GM19023 (cell line): ENCODE results near the gene EIF4EBP3.

Experiments
- ATAC-seq: cut with Tn5 transposase; IDR thresholded peaks from one replicate; pipeline ENCODE4 v1.9.1; 2021; ENCODE audit warnings: mild to moderate bottlenecking, moderate library complexity; ENCODE audit not compliant: unreplicated experiment

Gene EIF4EBP3

DNA sequence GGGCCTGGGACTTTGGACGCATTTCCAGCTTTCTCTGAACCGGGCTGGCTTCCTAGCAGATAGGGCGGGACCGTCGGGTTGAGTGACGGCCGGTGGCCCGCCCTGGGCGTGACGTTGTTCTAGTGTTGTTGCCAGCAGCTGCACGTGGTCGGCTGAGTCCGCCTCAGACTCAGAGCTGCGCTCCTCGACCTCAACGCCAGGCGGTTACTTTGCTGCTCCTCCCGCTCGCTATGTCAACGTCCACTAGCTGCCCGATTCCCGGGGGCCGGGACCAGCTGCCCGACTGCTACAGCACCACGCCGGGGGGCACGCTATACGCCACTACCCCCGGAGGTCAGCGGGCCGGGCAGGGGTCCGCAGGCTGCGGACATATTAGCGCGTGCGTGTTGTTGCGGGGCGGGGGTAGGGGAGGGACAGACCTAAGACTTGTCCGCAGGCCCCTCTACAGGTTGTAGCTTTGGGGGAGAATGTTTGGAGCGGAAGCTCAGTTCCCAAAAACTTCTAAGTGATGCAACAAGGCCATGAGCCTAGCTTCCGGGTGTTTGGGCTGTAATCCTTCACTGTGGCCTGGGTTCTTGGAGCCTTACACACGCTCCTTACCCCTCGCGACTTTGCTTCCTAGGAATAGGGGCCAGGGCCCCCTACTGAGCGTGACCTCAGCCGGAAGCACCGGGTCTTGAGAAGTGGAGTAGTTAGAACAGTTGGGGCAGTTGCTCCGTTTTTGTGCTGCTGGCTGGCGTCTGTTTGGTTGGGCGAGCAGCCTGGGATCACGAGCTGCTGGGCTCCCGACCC lies at the start of gene EIF4EBP3:
EIF4EBP3 (plus strand) TSS at position 155 of the 792 bp plus-strand sequence; CDS start at position 231, 76 bp downstream.
- peak; percentile 99 for ATAC-seq

DNA sequence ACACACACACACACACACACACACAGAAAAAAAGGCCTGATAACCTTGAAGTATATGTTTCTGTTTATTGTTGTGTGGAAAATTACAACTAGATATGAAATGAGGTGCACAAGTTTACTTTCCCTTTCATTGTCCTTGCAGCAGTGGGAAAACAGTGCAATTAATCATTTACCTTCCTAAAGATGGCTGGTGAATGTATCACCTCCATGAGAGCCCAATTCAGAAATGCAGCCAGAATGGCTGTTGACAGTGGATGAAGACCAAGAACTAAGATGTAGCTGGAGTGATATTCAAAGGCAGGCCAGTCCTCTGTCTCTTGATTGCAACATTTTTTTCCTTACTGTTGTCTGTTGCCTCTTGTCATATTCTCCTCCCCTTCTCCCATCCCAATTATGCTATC lies 49.6 kb upstream of the EIF4EBP3 start:
- ATAC-seq: no peak

DNA sequence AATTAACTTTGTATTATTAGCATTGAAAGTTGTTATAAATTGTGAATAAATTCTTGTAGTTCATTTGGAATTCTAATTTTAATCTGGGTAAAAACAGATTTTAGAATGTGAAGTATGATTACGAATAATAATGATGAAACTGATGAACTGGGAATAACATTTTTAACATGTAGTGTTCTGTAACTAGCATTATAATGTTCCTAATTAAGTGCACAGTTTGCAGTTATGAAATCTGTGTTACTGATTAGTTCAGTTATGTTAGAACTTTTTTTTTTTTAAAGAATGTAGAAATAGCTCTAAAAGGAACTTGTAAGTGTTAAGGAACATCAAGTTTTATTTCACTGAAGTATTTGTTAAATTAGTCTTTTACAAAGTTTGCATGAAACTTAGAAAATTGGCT lies 48.9 kb upstream of the EIF4EBP3 start:
- ATAC-seq: no peak

DNA sequence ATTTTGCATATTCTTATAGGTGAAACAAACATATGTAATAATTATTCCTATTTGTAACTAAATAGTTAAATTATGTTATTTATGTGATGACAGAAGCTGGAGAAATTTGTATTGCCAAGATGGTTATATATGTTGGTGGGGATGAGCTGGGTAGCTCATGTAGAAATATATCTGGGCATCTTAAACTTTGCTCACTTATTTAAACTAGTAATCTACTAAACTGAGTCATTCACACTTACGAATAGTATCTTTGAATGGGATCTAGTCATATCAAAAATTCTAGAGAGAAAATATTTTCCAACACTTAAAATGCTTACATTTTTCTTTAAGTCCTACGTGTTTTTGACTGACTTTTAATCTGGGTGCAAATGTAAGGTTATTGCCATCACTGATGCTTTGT lies 44.6 kb upstream of the EIF4EBP3 start:
- no peak for ATAC-seq

DNA sequence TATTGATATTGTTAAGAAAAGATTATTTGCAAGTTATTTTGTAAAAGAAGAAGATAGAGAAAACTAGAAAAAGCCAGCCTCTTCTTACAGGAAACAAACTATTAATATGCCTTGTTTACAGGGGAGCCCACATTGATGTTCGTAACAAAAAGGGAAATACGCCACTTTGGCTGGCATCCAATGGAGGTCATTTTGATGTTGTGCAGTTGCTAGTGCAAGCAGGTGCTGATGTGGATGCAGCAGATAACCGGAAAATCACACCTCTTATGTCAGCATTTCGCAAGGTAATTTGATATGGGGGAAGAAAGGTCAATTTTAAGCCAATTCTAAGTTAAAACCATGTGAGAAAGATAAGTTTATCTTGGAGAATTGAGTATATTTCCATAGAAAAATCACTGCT lies 37.6 kb upstream of the EIF4EBP3 start:
- ATAC-seq: no peak

DNA sequence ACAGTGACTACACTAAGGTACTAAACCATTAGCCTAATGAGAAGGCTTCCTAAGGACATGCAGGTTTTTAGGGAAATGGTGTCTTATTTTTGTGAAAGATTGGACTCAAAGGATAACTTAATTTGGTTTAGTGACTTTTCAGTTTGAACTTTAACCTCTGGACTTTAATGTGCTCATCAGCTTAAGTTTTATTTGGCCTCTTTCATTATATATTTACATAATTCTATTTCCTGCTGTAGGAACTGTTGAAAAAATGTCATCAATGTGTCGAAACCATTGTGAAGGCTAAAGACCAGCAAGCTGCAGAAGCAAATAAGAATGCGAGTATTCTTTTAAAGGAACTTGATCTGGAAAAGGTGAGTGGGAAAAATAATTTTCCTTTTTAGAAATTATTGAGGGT lies 34.3 kb upstream of the EIF4EBP3 start:
- no peak for ATAC-seq

DNA sequence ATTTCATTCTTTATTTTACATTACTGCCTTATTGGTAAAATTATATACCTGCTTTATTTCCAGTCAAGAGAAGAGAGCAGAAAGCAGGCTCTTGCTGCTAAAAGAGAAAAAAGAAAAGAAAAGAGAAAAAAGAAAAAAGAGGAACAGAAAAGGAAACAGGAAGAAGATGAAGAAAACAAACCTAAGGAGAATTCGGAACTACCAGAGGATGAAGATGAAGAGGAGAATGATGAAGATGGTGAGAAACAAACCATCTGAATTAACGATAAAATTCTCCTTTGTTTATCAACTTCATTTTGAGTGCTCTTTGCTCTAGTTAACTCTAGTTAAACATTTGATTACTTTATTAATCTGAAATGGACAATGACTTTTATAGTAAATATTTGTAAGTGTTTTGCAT lies 23.5 kb upstream of the EIF4EBP3 start:
- ATAC-seq: no peak

DNA sequence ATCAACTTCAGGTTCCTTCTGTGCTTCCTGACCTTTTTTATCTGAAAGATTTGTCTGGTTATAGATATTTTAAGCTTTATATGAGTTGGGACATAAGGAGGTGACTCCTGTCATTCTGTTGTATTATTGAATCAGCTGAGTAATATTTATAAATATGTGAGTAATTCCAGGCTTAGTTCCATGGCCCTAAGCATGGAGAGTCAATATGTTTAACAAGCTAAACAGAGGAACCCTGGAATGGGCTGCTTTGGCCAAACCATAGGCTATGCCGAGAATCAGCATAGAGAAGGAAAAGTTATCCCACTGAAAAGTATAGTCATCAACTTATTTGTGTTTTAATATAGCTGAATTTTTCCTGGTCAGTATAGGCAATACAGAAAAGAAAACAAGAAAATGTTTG lies 7.2 kb upstream of the EIF4EBP3 start:
- no peak for ATAC-seq

DNA sequence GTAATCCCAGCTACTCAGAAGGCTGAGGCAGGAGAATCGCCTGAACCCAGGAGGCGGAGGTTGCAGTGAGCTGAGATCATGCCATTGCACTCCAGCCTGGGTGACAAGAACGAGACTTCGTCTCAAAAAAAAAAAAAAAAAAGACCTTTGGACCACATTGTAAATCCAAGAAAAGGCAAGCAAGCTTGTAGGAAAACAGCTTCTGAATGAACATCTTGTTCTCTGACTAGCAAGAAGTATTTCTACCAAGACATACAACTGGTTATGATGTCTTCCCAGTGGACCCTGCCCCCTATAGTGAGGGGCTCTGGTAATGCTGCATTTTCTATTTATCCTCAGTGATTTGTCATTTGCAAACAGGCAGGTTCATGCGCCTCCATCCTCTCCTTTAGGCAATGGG lies 4.5 kb upstream of the EIF4EBP3 start:
- no peak for ATAC-seq

DNA sequence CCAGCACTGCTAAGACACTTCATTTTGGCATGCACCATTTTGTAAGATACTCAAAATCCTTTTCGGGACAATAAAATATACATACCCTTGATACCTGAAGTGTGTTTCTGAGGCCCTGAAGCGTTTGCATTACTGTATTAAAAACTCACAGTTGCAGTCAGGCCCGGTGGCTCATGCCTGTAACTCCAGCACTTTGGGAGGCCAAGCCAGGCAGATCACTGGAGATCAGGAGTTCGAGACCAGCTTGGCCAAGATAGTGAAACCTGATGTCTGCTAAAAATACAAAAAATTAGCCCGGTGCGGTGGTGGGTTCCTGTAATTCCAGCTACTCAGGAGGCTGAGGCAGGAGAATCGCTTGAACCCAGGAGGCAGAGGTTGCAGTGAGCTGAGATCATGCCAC lies 2.5 kb upstream of the EIF4EBP3 start:
- no peak for ATAC-seq

DNA sequence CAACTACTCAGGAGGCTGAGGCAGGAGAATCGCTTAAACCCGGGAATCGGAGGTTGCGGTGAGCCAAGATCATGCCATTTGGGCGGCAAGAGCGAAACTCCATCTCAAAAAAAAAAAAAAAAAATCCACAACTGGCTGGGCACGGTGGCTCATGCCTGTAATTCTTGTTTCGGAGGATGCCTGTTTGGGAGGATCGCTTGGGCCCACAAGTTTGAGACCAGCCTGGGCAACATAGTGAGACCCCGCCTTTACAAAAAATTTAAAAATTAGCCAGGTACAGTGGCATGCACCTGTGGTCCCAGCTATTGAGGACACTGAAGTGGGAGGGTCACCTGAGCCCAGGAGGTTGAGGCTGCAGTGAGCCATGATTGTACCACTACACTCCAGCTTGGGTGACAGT lies 1.9 kb upstream of the EIF4EBP3 start:
- ATAC-seq: no peak

DNA sequence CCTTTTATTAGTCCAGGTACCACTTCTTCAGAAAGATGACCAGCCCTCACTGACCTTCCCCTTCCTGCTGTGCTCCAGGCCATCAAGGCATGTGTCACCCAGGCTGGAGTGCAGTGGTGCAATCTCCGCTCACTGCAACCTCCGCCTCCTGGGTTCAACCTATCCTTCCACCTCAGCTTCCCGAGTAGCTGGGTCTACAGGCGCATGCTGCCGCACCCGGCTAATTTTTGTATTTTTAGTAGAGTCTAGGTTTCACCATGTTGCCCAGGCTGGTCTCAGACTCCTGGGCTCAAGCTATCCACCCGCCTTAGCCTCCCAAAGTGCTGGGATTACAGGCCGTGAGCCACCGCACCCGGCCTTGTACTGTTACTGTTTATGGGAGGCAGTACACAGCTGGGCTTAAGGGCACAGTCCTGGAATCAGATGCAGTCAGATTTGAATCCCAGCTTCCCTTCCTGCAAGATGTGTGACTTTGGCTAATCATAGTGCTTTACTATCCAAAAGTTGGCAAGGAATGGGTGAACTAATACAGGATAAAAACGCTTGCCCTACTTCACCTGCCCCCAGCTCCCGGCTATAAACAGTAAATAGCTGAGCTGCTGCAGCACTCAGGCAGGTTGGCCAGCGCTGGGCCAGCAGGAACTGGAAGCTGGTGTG lies 483 bp upstream of the EIF4EBP3 start:
- ATAC-seq: no peak

DNA sequence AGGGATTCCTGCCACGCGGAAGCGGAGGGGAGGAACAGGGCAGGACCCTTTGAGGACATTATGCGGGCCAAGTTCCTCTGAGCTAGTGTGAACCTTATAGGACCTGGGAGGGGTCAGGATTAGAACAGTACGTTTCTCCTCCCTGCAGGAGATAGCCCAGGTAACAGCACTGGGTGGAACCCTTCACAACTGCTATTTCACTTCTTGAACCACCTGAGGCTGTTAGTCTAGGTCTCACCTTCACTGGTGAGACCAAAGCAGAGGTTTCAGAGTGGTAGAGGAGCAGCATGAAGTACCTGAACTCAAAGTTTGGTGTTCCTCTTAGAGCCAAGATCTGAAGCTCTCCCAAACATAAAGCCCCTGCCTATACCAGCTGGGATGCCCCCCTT lies 832 bp downstream of the EIF4EBP3 start:
- no peak for ATAC-seq

DNA sequence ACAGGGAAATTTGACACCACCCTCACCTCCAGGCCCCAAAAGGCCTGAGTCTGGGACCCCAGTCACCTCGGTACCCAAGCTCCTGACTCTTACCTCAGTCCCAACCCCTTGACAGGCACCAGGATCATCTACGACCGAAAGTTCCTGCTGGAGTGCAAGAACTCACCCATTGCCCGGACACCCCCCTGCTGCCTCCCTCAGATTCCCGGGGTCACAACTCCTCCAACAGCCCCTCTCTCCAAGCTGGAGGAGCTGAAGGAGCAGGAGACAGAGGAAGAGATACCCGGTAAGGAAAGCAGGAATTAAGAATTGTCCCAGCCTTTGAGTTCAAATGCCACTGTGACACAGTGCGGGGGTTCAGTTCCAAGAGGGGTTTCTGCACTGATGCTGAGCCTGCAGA lies 1.3 kb downstream of the EIF4EBP3 start:
- ATAC-seq: no peak

DNA sequence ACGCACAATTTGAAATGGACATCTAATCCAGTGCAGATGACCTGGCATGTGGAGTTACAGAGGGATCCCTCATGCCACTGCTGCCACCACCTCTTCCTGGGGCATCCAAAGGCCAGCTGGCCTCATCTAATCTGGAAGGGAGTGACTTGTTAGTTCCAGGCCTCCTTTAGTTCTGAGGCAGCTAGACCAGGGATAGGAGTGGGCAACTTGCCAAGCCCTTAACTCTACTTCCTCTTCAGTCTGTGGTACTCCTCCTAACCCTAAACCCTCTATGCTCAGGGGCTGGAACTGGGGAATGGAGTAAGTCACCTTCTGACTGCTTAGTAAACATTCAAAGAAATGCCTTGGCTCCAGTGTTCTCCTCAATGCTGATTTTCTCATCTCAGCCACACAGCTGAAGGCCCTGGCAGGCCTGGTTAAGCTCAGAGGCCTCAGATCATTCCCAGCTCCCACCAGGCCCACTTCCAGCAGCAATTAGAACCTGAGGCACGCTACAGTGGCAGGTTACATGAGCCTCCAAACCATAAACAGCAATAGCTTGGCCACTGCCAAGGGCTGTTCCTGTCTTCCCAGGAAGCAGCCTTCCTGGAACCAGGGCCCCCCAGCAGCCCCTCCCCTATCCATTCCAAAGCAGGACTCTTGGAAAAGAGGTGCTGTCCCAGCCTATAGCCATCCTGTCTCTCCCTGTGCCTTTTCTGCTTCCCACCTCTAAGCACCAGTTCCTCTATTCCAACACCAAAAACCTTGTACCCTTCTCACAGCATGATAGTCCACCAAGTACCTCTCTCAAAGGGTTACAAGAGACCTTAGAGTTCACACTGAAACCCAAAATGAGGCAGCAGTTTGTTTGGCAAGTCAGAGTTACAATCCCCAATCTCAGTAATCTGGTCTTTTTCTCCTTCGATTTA lies 2.0 kb downstream of the EIF4EBP3 start:
- ATAC-seq: no peak

DNA sequence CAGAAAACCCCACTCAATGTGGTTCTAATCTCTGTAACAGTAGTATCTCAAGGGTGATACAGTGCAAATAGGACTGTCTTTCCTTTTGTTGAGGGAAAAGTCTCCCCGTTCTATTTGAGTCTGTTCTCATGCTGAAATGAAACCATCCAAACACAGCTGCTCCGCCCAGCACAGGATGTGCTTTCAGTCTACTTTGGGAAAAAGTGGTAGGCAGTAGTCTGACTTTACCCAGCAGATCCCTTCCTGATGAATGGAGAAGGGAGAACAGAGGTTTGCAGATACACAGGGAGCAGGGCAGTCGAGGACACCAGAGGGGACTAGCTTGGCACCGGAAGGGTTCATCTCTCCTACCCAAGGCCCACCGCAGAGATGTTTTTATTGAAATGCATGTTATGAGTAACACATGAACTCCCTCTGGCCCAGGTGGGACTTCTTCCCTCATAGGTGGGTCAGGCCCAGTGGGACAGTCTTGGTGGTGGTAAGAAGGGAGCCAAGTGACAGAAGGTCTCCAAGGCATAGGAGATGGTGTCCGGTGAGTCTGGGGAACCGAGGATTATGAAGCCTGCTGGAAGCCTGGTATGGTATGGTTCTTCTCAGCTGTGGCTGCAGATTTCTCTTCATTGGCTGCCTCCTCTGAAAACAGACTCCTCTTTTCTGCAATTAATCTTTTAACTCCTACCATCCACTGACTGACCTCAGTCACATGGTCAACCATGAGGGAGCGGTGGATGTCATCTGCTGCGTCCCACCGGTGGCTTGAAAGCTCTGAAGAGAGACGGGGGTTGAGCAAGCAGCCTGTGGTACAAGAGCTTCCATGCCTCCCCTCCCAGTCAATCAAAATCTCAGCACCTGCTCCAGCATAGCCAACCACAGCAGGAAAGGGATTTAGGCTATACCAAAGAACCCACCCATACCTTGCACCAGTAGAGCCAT lies 3.0 kb downstream of the EIF4EBP3 start:
- no peak for ATAC-seq

DNA sequence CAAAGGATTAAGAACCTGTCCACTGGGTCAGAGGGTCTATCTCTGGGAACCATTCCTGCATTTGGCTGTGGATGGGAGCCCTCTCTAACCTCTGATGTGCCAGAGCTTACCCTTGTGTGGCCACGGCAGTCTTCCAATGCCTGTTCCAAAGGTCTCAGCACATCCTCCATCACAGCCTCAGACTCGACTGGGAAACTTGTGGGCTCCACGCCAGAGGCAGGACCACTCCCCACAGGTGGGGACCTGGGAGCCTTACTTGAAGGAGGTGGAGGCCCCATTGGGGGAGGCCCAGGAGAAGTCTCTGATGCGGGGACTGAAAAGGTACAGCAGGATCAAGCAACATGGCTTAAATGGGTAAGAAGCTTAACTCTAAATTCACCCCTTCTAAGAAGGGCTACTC lies 4.4 kb downstream of the EIF4EBP3 start:
- no peak for ATAC-seq

DNA sequence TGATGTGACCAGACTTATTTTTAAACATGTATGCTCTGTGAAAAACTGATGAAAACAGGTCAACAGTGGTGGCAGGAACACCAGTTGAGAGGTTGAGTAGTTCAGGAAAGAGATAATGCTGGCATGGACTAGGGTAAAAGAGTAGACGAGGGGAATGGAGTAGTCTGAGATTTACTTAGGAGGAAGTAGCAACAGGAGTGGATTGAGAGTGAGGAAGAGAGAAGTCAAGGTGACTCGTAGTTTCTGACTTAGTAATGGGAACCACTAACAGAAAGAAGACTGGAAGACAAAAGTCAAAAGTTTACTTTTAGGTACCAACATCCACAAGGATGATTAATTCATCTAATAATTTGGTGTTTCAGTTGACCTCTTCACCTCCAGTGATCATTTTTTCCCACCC lies 6.2 kb downstream of the EIF4EBP3 start:
- ATAC-seq: no peak

DNA sequence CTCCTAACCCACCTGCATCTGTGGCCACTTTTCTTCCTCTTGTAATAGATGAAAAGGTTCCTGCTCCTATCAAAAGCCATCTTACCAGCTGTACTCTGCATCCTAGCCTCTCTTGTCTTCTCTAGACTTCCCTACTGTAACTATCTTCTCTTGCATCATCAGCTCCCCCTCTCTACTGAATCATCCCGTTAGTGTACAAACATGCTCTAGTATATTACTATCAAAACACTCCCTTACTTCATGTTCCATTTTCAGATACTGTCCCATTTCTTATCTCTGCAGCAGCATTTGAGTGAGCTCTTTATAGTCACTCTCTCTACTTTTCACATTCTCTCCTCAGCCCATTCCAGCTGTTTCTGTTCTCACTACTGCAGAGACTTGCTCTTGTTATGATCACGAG lies 7.0 kb downstream of the EIF4EBP3 start:
- no peak for ATAC-seq

DNA sequence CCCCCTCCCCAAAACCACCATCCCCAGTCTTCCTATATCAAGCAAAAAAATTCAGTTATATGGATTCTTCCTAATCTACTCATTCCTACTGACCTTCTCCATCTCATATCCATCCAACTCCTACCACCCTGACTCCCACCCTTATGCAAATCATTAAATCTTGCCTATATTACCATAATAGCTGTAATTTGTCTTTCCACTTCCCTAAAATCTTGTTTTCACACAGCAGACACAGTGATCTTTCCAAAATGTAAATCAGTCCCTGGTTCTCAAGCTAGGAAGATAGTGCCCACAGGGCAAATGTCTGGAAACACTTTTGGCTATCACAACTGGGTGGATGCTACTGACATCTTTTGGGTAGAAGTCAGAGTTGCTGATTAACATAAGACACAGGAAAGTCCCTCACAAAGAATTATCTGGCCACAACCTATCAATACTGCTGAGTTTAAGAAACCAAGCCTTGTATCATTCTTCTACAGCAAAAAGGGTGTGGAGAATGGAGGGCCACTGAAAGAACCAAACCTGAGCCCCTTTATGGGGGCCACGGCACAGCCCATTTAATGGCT lies 8.4 kb downstream of the EIF4EBP3 start:
- no peak for ATAC-seq
